K562 (cell line): Measurements from ENCODE around the gene UROD. TPM values are rescaled to one million over a fixed set of nuclear protein-coding genes. Genes with fewer than 3 reads are reported as not detected.

Source experiments
- CBX3 ChIP-seq, 2 experiments: IDR thresholded peaks; 1 replicate in 1 of 2; 2 replicates in 1 of 2; pipeline ENCODE4 v1.6.1; 2012; ENCODE audit warnings: inconsistent platforms in 2 of 2, low read length in 2 of 2, borderline replicate concordance in 1 of 2, control low read depth in 1 of 2
- CREB3L1 ChIP-seq: fragments of 450-650 bp; IDR thresholded peaks from 2 replicates; pipeline ENCODE4 v1.6.1; 2014; ENCODE audit warnings: low read depth, mild to moderate bottlenecking, moderate library complexity, borderline replicate concordance
- ETS1 ChIP-seq: conservative IDR thresholded peaks from 2 replicates; pipeline ENCODE4 v1.6.1; 2011; ENCODE audit warnings: low read depth, mild to moderate bottlenecking, low read length; ENCODE audit not compliant: control insufficient read depth
- KLF13 ChIP-seq: fragments of 450-650 bp; IDR thresholded peaks from 2 replicates; pipeline ENCODE4 v1.6.1; 2016; ENCODE audit warnings: missing genetic modification characterization, low read depth, mild to moderate bottlenecking, missing compliant biosample characterization, moderate library complexity, borderline replicate concordance
- NCOA1 ChIP-seq: fragments of 450-650 bp; IDR thresholded peaks from 2 replicates; pipeline ENCODE4 v1.6.1; 2016; ENCODE audit warnings: low read depth
- POLR2B ChIP-seq: fragments of 450-650 bp; IDR thresholded peaks from 2 replicates; pipeline ENCODE4 v1.6.1; 2018; ENCODE audit warnings: low read depth; ENCODE audit not compliant: partially characterized antibody
- POLR3G ChIP-seq: IDR thresholded peaks from 2 replicates; pipeline ENCODE4 v1.6.1; 2011; ENCODE audit not compliant: insufficient read length, insufficient replicate concordance; ENCODE audit errors: extremely low read depth
- PTTG1 ChIP-seq: fragments of 450-650 bp; IDR thresholded peaks from 2 replicates; pipeline ENCODE4 v1.6.1; 2016; ENCODE audit warnings: low read depth, mild to moderate bottlenecking, missing genetic modification characterization, missing compliant biosample characterization
- RFX1 ChIP-seq: fragments of 450-650 bp; IDR thresholded peaks from 2 replicates; pipeline ENCODE4 v1.6.1; 2016; ENCODE audit warnings: mild to moderate bottlenecking, moderate library complexity
- SNIP1 ChIP-seq: fragments of 450-650 bp; IDR thresholded peaks from 2 replicates; pipeline ENCODE4 v1.7.1; 2017; ENCODE audit warnings: low read depth, mild to moderate bottlenecking
- TEAD1 ChIP-seq, 2 experiments: fragments of 450-650 bp in 1 of 2; sonication (generic) in 1 of 2; formaldehyde crosslinking; IDR thresholded peaks; 2 replicates each; pipeline versions ENCODE4 v1.4.0 to v1.8.0; 2020 to 2022; ENCODE audit warnings: mild to moderate bottlenecking in 2 of 2, missing genetic modification reagents in 1 of 2
- TFE3 ChIP-seq: fragments of 450-650 bp; formaldehyde crosslinking; IDR thresholded peaks from 2 replicates; pipeline ENCODE4 v1.4.0; 2020; ENCODE audit warnings: mild to moderate bottlenecking, mixed read lengths
- ZBTB1 ChIP-seq: sonication (generic); formaldehyde crosslinking; IDR thresholded peaks from 2 replicates; pipeline ENCODE4 v1.8.1; 2023; ENCODE audit warnings: missing genetic modification reagents, low read depth, mild to moderate bottlenecking, borderline replicate concordance
- ZFPM2 ChIP-seq: fragments of 250-450 bp; sonication (Bioruptor Pico); IDR thresholded peaks from 2 replicates; pipeline ENCODE4 v1.5.1; 2022; ENCODE audit warnings: mild to moderate bottlenecking
- ZNF23 ChIP-seq: fragments of 250-450 bp; sonication (Bioruptor Pico); IDR thresholded peaks from 2 replicates; pipeline ENCODE4 v1.4.0; 2020; ENCODE audit warnings: mild to moderate bottlenecking
- ZNF436 ChIP-seq: fragments of 250-450, 450-650 bp; sonication (Bioruptor Pico); formaldehyde crosslinking; IDR thresholded peaks from 2 replicates; pipeline ENCODE4 v1.7.0; 2020; ENCODE audit warnings: mild to moderate bottlenecking
- ZNF592 ChIP-seq: fragments of 450-650 bp; IDR thresholded peaks from 2 replicates; pipeline ENCODE4 v1.6.1; 2017; ENCODE audit warnings: antibody characterized with exemption, mild to moderate bottlenecking
- polyA plus RNA-seq, 8 experiments: library from polyadenylated mRNA; depleted of rRNA in 4 of 8; stranded (reverse) in 5 of 8; unstranded in 3 of 8; fragments of >200 nt; fragmentation: Nextera tagmentation in 2 of 8; fragmentation: Illumina TruSeq in 1 of 8; extraction: Ambion mirVana in 2 of 8; extraction: Trizol in 1 of 8; gene quantifications; 2 replicates each; pipeline versions ENCODE4 v1.2.1 to v1.2.3, GENCODE V29; 2011 to 2014; ENCODE audit warnings: inconsistent platforms in 1 of 8, missing spikeins in 1 of 8
- total RNA-seq, 7 experiments: library from RNA; depleted of rRNA in 6 of 7; stranded (reverse); fragments of >200 nt in 6 of 7; fragmentation: Illumina TruSeq in 2 of 7; extraction: Trizol in 2 of 7; gene quantifications; 2 replicates each; pipeline versions ENCODE4 v1.2.1 to v1.2.3, GENCODE V29; 2011 to 2021; ENCODE audit warnings: low replicate concordance in 1 of 7

UROD gene
- total and polyA plus RNA-seq, 9 of the 15 experiments (the other 6 are each of a cell fraction or from before 2014, with no cell fraction given): 533 to 2,933 (median 1,100) TPM

- TF ChIP-seq ETS1: peak; percentile 82
- TF ChIP-seq NCOA1: no peak
- TF ChIP-seq SNIP1: 0 out of 2 replicates have a peak, but pooled peaks have one; percentile 12
- no peak for TF ChIP-seq ZBTB1
- peak; percentile 13; the same call in 1 of the 2 replicates for TF ChIP-seq ZNF592
- 0 out of 2 replicates have a peak, but pooled peaks have one; percentile 16 for TF ChIP-seq ZNF436
- TF ChIP-seq POLR3G: no peak
- TF ChIP-seq ZNF23: no peak
- no peak for TF ChIP-seq CREB3L1
- peak; percentile 94 for TF ChIP-seq POLR2B
- TF ChIP-seq TFE3 (CRISPR knock-in tag): peak; percentile 99
- peak in 1 of 2 experiments; percentile 49 for TF ChIP-seq TEAD1 (CRISPR knock-in tag; IDR thresholded peaks at IDR 0.05)
- TF ChIP-seq ZFPM2 (CRISPR knock-in tag): 0 out of 2 replicates have a peak, but pooled peaks have one; percentile 69
- TF ChIP-seq KLF13 (tag): peak; percentile 59; the same call in 1 of the 2 replicates
- 0 out of 2 replicates have a peak, but pooled peaks have one; percentile 11 for TF ChIP-seq PTTG1 (tag)
- peak in 1 of 2 experiments; percentile 16; a peak in 1 of 3 replicates for TF ChIP-seq CBX3 (IDR thresholded peaks at IDR 0.05; ENCODE audit: borderline replicate concordance in 1 of 2, low read length in 2 of 2)
- TF ChIP-seq RFX1: no peak
Observed at GRCh38 chr1:45011837-45012638, at the start of gene UROD (continued).
